Lower leg skin (tissue), 4 donors: ENCODE data around the gene GUCY2D. TPM values are rescaled to one million over a fixed set of nuclear protein-coding genes. Genes with fewer than 3 reads are reported as not detected.

Source experiments
- DNase-seq, 2 donors: peaks; one replicate each; pipeline ENCODE4 v3.0.0-alpha.2; 2019; ENCODE audit warnings: low spot score in 2 of 2
- H3K4me3 ChIP-seq: fragments of 200-600 bp; sonication (generic); 2 replicates; pipeline ENCODE4 v1.5.1; 2017; ENCODE audit warnings: mild to moderate bottlenecking, low read depth; ENCODE audit not compliant: poor library complexity, severe bottlenecking
- CTCF ChIP-seq, 3 donors: fragments of 450-650 bp; IDR thresholded peaks; one replicate each; pipeline ENCODE4 v1.5.1; 2016; ENCODE audit warnings: antibody characterized with exemption in 3 of 3, mild to moderate bottlenecking in 3 of 3, moderate library complexity in 2 of 3
- POLR2A ChIP-seq, 2 donors: fragments of 450-650 bp; IDR thresholded peaks; one replicate each; pipeline ENCODE4 v1.6.1; 2016 to 2017; ENCODE audit warnings: antibody characterized with exemption in 2 of 2, mild to moderate bottlenecking in 1 of 2, moderate library complexity in 1 of 2
- WGBS, 2 donors: methylation state at CpG; one replicate each; pipeline ENCODE4 v1.1.5; 2018; 5-methylcytosine and 5-hydroxymethylcytosine counted together
- intact Hi-C: fragments of 100-400 bp; cut with DNase I; formaldehyde crosslinking; loops from one replicate; pipeline ENCODE4 v1.15.0; 2023; ENCODE audit warnings: low total_unique reads
- total RNA-seq, 4 donors: library from RNA; depleted of rRNA; stranded (reverse); fragments of >200 nt; gene quantifications; one replicate each; pipeline ENCODE4 v1.1.0, GENCODE V29; 2016

Gene GUCY2D
- total RNA-seq, 4 donors from 2014 or later: 0.13 TPM; not detected in 3

- WGBS, 2 donors: 88 to 90% methylated on average over 6 of the region's 6 CpGs
- DNase-seq: peak in 1 of 2 donors; percentile 50
- TF ChIP-seq CTCF (IDR thresholded peaks at IDR 0.05) (no peak), POLR2A (IDR thresholded peaks at IDR 0.05) (no peak)
- H3K4me3 ChIP-seq: no peak overlapping the region
- intact Hi-C loops: no loop called here
Measured at GRCh38 chr17:8004899-8005298, 2.5 kb downstream of the GUCY2D start.

- TF ChIP-seq CTCF (IDR thresholded peaks at IDR 0.05) (no peak), POLR2A (IDR thresholded peaks at IDR 0.05) (no peak)
- 89 to 90% methylated on average over 1 of the region's 1 CpG for WGBS, 2 donors
- intact Hi-C loops: no loop called here
- H3K4me3 ChIP-seq: no peak overlapping the region
- no peak for DNase-seq
Measured at GRCh38 chr17:8005357-8005756, 2.9 kb downstream of the GUCY2D start.

- 92 to 94% methylated on average over 30 of the region's 30 CpGs for WGBS, 2 donors
- H3K4me3 ChIP-seq: no peak overlapping the region
- intact Hi-C loops: no loop called here
- peak in 1 of 2 donors; percentile 83 for DNase-seq
- no peak for TF ChIP-seq CTCF (IDR thresholded peaks at IDR 0.05)
- TF ChIP-seq POLR2A (IDR thresholded peaks at IDR 0.05): no peak
Measured at GRCh38 chr17:8005967-8006730, 3.7 kb downstream of the GUCY2D start.

- DNase-seq: peak in 1 of 2 donors; percentile 83
- WGBS, 2 donors: 75 to 80% methylated on average over 14 of the region's 14 CpGs
- TF ChIP-seq POLR2A (IDR thresholded peaks at IDR 0.05) (no peak), CTCF (IDR thresholded peaks at IDR 0.05) (no peak)
- no peak overlapping the region for H3K4me3 ChIP-seq
- intact Hi-C loops: no loop called here
Measured at GRCh38 chr17:8006836-8007680, 4.6 kb downstream of the GUCY2D start.

GRCh38 chr17:8007836-8008235 lies 5.4 kb downstream of the GUCY2D start:
- peak in 1 of 2 donors; percentile 81 for DNase-seq
- intact Hi-C loops: no loop called here
- 94% methylated on average over 5 of the region's 5 CpGs for WGBS, 2 donors
- H3K4me3 ChIP-seq: no peak overlapping the region
- no peak for TF ChIP-seq POLR2A (IDR thresholded peaks at IDR 0.05)
- TF ChIP-seq CTCF (IDR thresholded peaks at IDR 0.05): no peak
